Activated effector memory CD4-positive, alpha-beta T cell treated with Interleukin-2 at 50 U/mL for 16 hours (primary cell): ENCODE results near the gene ZNF597.
"Not testable (repeated sequence)": the region's sequence is repeated elsewhere in the genome, so short reads cannot be mapped to it uniquely, and the experiment has no call there.

Source experiments
- DNase-seq: peaks from one replicate; pipeline ENCODE4 v3.0.0-alpha.2; 2020

ZNF597 gene

DNA sequence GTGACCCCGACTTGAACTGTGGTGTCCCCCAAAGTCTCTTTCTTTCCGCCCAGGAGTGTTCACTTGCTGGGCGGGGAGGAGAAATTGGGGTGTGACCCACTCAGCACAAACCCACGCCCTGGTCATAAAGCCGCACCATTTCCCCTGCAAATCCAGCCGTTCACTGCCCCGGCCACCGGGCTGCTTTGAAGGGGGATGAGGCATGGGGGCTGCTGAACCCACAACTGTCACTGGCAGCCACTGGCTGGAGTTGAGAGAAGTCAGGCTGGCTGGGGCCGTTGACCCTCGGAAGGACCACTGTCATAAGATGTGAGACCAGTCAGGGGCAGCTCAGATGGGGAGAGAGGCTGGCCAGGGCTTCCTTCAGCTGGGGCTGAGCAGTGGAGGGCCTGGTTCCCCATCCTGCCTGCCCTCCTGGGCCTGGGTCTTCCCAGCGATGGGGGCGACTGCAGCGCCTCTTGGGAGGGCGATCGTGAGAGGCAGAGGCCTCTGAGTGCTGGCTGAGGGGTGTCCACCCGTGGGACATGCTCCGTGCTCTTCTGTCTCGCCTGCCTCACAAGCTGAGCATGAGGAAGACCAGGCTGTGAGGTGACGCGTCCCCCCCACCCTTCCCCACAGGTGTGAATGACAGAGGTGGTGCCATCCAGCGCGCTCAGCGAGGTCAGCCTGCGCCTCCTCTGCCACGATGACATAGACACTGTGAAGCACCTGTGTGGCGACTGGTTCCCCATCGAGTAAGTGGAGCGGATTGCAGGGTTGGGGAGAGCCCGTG, 32.5 kb upstream of the ZNF597 start:
- no peak for DNase-seq

DNA sequence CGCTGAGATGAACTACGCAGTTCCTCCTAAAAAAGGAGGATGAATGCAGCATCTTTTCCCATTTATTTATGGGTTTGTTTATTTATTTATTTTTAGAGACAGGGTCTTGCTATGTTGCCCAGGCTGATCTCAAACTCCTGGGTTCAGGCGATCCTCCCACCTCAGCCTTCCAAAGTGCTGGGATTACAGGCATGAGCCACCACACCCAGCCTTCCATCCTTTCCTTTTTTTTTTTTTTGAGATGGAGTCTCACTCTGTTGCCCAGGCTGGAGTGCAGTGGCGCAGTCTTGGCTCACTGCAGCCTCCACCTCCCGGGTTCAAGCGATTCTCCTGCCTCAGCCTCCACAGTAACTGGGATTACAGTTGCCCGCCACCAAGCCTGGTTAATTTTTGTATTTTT, 31.6 kb upstream of the ZNF597 start:
- DNase-seq: not testable (repeated sequence)

DNA sequence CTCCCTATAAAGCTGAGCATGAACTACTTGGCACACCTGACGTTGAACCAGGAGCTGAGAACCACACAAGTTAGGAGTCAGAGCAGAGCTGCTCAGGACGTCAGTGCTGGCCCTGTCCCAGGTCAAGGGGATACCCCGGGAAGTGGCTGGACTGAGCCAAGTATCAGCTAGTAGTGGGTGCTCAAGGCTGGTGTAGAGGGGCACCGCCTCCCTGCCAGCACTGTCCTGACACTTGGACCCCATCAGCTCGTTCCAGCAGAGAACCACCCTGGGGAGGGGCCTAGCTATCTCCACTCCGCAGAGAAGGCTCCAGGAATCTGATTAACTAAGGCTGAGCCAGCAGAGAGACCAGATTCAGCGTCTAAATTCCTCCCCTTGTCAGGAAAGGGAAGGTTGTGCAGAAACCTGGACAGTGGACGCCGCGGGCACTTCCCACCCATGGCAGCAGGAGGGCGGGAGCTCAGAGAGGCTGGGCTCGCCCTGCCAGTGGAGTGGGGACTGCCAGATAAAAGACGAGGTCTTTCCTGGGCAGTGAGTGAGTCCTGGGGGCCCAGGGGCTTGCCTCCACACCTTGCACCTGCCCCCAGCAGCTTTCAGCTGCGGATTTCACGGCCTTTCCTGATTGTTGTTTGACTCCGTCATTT, 31.0 kb upstream of the ZNF597 start:
- DNase-seq: no peak

DNA sequence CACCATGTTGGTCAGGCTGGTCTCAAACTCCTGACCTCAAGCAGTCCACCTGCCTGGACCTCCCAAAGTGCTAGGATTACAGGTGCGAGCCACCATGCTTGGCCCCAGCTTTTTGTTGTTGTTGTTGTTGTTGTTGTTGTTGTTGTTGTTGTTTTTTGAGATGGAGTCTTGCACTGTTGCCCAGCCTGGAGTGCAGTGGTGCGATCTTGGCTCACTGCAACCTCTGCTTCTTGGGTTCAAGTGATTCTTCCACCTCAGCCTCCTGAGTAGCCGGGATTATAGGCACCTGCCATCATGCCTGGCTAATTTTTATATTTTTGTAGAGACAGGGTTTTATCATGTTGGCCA, 30.3 kb upstream of the ZNF597 start:
- not testable (repeated sequence) for DNase-seq

DNA sequence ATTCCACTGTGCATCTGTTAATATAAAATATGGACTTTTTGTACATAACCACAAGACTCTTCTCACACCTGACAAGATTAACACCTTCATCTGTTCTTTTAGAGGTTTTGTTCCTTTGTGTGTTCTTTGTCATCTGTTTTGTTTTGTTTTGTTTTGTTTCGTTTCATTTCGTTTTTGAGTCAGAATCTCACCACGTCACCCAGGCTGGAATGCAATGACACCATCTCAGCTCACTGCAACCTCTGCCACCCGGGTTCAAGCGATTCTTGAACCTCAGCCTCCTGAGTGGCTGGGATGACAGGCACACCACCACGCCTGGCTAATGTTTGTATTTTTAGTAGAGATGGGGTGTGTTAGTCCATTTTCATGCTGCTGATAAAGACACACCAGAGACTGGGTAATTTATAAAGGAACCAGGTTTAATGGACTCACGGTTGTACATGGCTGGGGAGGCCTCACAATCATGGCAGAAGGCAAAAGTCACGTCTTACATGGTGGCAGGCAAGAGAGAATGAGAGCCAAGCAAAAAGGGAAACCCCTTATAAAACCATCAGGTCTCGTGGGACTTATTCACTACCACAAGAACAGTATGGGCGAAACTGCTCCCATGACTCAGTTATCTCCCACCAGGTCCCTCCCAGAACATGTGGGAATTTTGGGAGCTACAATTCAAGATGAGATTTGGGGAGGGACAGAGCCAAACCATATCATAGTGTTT, 29.7 kb upstream of the ZNF597 start:
- no peak for DNase-seq

DNA sequence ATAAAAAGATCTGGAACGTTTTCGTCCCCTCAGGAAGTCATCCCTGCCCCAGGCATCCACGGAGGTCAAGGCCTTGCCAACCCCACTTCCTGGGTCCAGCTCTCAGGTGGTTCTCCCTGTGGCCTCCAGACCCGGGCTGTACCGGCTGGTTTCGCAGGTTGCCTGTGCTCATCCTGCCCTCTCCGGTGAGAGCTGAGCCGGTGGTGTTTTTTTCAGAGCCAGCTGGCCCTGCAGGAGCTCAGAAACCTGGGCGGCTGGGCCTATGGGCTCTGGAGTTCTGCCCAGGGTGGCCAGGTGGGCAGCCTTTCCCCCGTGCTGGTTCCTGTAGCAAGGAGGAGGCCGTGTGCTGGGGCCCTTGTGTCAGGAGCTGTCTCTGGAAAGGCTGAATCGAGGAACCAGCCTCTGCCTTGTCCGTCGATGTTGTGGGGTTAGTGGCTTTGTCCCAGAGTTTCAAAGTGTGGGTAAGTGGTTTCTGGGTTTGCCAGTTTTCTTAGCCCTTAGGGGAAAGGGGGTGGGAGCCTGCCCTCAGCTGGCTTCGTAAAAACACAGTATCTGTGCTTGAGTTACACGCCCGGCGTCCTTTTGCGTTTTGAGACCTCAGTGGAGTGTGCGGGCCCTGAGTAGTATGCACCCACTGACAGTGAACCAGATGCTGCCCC, 28.3 kb upstream of the ZNF597 start:
- no peak for DNase-seq

DNA sequence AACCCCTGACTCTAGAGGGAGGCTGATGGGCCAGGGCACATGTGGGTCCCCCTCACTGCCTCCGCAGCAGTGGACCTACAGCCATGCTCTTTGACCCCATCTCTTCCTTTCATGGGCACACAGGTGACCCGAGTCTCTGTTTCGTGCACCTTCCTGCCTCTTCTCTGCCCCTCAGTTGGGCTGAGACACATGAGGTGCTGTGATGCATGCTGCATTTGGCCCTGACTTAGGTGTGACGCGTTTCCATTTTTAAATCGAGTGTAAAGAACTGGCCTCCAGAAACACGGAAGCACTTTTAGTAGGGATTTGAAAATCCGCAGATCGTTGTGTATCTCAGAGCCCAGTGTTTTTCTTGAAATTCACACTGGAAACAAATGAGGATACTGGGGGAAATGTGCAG, 27.4 kb upstream of the ZNF597 start:
- DNase-seq: no peak

DNA sequence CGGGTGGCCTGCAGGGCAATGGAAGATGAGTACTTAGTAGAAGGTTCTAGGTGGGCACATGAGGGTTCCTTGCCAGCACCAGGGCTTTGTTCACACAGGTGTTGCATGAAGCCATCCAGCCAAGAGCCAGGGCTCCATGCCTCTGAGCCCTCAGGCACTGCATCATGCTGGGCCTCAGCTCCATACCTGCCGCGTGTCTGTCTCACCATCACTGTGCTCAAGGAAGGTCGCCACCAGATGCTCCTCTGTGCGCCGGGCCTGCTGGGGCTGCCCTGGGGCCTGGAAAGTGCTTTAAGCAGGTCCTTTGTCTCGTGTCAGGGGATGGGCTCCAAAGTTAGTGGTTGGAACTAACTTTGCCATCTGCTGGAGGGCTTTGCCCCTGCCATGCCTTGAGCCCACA, 26.4 kb upstream of the ZNF597 start:
- DNase-seq: no peak

DNA sequence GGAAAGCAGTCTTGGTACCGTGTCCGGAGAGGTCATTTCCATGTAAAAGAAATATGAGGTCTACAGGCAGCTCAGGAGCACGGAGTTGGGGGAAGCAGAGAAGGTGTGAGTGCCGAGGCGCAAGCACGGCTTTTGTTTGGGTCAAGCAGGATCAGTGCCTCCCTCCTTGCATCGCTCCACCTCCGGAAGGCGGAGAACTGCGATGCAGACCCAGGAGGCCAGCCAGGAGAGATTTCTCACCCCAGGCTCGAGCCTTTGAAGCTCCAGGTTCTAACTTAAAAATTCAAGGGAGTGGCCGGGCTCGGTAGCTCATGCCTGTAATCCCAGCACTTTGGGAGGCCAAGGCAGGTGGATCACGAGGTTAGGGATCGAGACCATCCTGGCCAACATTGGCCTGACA, 25.2 kb upstream of the ZNF597 start:
- DNase-seq: no peak

DNA sequence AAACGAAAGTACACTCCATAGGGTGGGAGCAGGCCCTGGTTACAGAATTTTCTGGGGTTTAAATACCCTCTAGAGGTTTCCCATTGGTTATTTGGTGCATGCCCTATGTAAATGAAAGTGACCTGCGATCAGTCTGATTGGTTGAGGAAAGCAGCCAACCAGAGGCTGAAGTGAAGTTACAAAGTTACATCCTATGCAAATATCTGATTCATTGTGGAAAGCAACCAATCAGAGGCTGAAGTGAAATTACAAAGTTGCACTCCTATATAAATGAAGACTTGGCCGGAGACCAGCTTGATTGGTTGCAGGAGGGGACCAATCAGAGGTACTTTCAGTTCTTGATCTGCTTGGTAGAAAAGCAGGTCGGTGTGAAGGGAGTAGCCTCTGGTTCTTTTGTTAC, 24.6 kb upstream of the ZNF597 start:
- DNase-seq: no peak

DNA sequence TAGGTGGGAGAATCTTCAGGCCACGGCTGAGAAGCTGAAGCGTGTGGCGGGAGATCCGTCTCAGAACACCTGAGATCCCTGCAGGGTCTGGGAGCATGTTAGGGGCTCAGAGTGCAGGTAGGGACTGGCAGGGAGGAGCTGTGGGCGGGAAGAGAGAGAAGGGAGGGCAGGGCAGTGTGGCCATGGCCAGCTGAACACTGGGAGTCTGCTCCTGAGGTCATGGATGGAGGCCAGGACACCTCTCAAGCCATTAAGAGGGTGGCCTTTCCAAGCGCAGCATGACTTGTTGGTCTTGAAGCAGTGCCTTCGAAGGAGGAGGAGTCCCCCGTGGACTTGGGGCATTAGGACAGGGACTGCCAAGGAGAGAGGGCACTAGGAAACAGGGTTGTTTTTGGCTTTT, 23.9 kb upstream of the ZNF597 start:
- DNase-seq: no peak

DNA sequence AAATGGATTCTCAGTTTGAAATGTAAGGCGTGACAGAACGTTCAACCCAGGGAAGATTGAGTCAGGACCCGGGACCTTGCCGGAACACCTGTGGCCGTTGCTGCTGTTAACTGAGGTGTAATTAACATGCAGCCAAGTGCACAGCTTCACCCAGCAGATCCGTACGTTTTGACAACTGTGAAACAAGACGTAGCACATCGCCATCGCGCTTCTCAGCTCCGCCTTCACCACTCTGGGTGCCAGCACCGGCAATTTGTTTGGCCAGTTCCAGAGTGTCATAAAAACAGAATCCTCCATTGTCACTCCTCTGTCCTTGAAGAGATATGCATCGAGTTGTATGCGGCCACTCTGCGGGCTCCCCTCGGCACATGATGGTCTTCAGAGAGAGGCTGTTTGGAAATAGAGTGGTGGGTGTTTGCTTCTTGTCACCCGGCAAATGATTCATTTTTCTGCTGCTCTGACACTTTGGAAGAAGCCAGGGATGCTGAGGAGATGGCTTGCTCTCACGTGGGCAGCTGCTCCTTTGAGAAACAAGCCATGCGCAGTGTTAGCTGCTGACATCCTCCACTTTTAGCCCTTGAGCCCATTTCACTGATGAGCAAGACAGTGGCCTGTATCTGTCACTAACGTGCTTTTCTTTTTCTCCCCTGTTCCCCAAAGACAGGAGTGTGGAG, 22.7 kb upstream of the ZNF597 start:
- DNase-seq: no peak

DNA sequence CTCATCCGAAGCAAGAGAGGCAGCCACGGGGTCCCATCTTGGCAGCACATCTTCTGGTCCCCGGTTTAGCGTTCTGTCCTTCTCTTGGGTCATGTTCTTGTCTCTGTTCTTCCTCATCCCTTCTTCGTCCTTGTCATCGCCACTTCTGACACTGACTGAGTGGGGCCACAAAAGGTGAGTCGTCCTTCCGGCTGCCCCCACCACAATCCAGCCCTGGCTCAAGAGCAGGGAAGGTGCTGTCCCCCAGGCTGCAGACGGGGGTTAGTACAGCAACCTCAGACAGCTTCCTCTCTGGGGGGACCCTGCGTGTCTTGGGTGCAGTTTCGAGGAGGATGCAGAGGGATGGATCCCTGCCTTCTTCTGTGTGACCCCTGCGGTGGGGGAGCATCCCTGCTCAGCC, 22.0 kb upstream of the ZNF597 start:
- DNase-seq: no peak

DNA sequence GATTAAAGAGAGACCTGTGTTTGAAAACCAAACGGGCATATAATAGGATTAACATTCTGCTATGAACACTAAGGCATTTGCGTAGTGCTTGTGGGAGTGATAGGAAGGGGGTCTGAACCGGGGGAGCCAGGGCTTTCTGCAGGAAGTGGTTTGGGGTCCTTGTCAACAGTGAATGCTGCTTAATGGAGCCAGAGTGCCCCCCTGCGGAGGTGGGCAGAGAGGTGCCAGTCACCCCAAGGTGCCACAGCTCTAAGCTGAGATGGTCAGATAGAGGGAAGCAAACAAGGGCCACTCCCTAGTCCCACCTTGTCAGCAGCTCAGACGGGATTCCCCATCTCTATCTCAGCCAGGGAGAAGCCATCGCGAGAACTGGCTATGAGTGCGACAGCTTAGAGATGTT, 17.8 kb upstream of the ZNF597 start:
- no peak for DNase-seq

DNA sequence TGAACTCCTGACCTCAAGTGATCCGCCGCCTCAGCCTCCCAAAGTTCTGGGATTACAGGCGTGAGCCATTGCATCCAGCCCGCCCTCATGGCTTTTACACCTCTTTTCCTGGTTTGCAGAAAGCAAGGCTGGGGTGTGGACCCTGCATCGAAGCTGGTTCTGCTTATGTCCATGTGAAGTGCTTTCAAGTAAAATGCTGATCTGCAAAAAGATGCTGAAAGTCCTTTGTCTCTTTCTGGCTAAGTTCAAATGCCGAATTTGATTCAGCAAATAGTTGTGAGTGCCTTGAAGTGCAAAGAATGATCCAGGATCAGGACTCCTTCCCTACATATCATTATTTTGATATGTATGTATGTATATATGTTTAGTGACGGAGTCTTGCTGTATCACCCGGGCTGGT, 17.3 kb upstream of the ZNF597 start:
- no peak for DNase-seq

DNA sequence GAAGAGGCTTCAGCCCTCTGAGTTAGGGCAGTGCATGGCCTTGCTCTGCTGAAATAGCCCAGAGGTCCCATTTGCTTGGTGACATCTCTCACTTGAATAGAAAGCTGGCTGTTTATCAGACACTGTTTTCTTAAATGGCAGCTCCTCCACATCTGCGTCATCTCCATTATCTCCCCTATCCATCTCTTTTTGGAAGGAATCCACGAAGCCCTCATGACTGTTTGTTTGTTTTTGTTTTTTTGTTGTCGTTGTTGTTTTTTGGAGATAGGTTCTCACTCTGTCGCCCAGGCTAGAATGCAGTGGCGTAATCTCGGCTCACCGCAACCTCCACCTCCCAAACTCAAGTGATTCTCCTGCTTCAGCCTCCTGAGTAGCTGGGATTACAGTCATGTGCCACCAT, 16.8 kb upstream of the ZNF597 start:
- DNase-seq: no peak

DNA sequence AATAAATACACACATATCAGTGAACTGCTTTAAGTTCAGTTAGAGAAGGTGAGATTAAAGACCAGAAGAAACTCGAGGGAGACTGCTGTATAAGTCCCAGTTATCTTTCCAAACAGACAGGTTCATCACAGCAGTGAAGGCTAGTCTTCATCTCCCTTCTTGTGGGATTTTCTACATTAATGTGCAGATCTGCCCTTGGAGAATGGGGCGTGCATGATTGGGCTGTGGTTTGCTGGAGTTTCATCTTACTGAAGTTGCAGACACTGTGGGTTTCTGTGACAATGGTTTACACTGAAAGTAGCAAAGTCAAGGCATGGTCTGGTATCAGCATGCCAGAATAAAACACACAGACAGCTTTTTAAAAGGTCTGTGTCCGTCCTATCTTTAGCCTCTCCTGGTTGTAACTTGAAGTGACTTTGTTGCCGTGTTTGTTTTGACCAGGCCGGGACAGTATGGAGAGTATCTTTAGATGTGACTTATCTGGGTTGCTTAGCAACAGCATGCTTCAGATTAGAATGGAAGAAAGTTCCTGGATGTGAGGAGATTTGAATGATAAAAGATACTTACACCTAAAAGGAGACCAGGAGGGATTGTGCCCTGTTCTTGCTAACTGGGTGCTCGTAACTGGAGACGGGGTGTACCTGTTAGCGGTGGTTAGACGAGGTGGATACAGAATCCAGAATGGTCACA, 16.2 kb upstream of the ZNF597 start:
- DNase-seq: no peak

DNA sequence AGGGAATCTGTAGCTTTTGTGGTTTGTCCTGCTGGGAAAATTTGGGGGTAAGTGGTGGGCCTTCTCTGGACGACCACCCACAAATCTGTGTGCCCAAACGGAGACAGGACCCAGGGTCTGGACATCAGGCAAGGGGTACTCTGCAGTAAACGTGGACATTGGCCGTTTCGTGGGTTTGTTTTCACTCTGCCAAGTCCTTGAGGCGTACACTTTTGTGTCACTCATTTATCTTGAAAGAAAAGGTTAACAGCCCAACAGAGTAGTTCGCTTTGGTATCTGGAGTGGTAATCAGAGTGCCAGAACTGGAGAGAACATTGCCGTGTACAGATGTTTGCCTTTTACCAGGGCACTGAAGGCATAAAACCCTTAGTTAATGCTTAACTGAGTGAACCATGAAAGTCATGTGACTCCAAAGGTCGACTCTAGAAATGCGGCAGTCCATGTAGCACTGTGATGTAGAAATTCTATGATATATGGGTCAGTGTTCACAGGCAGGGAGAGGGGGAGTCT, 15.6 kb upstream of the ZNF597 start:
- no peak for DNase-seq

DNA sequence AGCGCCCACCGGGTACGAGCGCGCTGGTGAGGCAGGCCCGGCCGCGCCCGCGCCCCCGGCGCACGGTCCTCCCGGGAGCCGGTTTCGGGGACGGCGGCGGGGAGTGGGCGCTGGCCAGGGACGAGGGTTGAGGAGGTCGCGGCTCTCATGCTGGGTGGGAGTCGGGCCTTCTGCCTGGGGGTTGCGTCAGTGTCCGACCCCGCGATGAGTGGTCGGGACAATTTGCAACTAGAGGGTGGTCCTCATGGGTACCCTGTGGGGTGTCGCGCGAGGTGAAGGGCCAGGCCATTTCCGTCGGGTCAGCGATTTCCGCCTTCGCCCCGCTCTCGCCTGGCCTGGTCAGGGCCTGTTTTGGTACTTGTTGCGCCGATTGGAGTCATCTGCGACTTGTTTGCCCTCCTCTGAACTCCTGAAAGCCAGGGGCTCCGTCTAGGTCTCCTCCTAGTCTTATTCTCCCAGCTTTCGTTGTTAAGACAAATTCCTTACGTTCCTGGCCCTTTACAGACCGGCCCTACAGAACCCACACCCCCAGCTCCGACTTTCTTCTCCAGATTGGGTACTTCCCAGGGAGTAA, 15.1 kb upstream of the ZNF597 start:
- no peak for DNase-seq

DNA sequence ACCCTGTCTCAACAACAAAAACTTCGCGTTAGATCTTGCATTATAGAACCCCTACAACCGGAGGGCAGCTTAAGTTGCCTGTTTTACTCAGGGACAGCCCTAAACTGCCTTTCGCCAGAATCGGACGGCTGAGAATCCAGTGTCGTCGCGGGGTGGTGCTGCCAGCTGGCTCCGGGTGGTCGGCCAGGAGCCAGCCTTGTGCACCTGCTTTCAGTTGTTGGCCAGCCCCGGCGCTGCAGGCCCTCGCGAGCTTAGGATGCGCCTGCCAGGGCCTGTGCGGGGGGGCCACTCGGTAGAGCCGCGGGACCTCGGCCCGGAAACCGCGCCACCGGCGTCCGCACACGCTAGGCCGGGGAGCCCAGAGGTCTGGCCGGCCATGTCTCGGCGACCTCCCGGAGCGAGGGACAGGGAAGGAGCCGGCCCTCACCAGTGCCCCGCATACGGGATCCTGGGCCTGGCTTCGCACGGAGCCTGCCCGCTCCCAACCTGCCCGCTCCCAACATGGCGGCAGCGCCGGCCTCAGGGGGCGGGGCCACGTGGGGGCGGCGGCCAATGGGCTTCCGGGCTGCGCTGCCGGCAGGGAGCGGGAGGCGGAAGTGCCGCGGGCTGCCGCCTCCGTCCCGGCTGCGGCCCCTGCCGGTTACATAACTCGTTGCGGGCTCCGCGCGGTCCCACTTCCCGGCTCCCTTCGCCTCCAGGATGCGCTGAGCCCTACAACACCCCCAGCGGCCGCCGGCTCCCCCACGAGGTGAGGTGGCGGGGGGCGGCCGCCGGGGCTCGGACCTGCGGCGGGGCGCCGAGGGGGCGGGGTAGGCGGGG, 14.3 kb upstream of the ZNF597 start:
- DNase-seq: peak; percentile 84

DNA sequence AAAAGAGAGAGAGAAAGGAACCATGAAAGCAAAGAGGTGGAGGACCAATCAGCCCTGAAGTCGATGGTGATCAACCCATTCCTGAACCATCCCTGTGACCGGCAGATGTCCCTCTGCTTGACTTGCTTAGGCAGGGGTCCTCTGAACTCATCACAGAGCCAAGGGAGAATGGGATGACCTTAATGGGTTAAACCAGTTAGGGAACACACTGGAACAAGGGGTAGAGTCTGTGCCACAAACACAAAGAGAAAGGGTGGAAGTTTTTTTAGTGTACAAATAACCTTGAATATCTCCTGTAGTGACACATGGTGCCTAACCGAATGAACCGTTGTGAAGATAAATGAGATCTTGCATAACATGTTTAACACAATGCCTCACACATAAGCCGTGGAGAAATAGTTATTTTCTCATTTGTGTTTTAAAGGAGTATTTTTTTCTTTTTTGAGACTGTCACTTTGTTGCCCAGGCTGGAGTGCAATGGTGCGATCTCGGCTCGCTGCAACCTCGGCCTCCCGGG, 11.4 kb upstream of the ZNF597 start:
- DNase-seq: no peak
